GM18505 (cell line): ENCODE data around the gene ZNF205.
"Not testable (repeated sequence)": the region's sequence is repeated elsewhere in the genome, so short reads cannot be mapped to it uniquely, and the experiment has no call there.

Experiments
- ATAC-seq: cut with Tn5 transposase; IDR thresholded peaks from one replicate; pipeline ENCODE4 v1.9.1; 2021; ENCODE audit not compliant: unreplicated experiment
- POLR2A ChIP-seq: IDR thresholded peaks from 4 replicates; pipeline ENCODE4 v1.6.1; 2011; ENCODE audit warnings: borderline replicate concordance; ENCODE audit not compliant: insufficient read depth, insufficient read length; ENCODE audit errors: extremely low read depth

The ZNF205 gene

GRCh38 chr16:3158510-3159314 is 46.3 kb downstream of the ZNF205 start:
- ATAC-seq: peak; percentile 65
- TF ChIP-seq POLR2A: no peak

GRCh38 chr16:3161235-3162018 is 49.0 kb downstream of the ZNF205 start:
- TF ChIP-seq POLR2A: no peak
- no peak for ATAC-seq

- TF ChIP-seq POLR2A: no peak
- ATAC-seq: no peak
Measured at GRCh38 chr16:3164121-3164991, 52.0 kb downstream of the ZNF205 start.

GRCh38 chr16:3165111-3165822 is 52.9 kb downstream of the ZNF205 start:
- ATAC-seq: no peak
- no peak for TF ChIP-seq POLR2A

- no peak for ATAC-seq
- TF ChIP-seq POLR2A: no peak
Measured at GRCh38 chr16:3166505-3166886, 54.1 kb downstream of the ZNF205 start.

GRCh38 chr16:3168729-3169128 is 56.3 kb downstream of the ZNF205 start:
- ATAC-seq: not testable (repeated sequence)
